HG02642 (cell line): ENCODE data around the gene CLTC.

Source experiments
- ATAC-seq: cut with Tn5 transposase; IDR thresholded peaks from one replicate; pipeline ENCODE4 v1.9.1; 2021; ENCODE audit warnings: mild to moderate bottlenecking; ENCODE audit not compliant: unreplicated experiment, poor library complexity

The CLTC gene

DNA sequence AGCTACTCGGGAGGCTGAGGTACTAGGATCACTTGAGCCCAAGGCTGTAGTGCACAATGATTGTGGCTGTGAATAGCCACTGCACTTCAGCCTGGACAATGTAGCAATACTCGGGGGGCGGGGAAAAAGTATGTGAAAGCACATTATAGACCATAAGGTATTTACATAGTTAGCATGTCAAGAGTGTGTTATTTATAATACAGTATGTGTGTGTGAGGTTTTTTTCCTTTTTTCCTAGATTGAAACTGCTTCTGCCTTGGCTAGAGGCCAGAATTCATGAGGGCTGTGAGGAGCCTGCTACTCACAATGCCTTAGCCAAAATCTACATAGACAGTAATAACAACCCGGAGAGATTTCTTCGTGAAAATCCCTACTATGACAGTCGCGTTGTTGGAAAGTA, 57.0 kb downstream of the CLTC start:
- no peak for ATAC-seq

- ATAC-seq, result no peak
Measured at GRCh38 chr17:59678918-59679317, 59.2 kb downstream of the CLTC start.

DNA sequence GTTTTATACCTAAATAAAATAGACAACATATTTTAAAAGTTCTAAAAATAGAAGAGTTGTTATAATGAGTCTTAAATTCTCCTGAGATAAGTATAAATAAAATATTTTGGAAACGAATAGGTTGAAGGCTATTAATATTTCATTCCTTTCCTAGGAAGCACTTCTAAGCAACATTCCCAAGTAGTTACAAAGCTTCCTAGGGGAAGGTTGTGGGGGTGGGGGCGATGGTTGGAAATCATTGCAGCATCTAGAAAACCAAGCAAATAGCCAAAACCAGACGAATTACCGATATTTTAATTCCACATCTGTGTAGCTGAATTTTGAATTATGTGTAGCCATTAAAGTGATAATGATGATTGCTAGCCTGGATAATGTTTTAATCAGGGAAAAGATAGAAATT, 60.6 kb downstream of the CLTC start:
- no peak for ATAC-seq

DNA sequence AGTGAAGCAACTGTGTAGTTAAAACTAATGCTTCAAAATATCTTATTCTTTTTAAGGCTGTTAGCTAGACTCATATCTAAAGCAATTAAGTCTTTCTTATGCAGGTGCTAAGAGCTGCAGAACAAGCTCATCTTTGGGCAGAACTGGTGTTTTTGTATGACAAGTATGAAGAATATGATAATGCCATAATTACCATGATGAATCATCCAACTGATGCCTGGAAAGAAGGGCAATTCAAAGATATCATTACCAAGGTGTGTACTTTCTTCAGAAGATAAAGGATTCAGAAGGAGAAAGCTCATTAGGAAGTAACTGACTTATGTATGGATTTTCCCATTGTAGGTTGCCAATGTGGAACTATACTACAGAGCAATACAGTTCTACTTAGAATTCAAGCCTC, 63.6 kb downstream of the CLTC start:
- no peak for ATAC-seq

DNA sequence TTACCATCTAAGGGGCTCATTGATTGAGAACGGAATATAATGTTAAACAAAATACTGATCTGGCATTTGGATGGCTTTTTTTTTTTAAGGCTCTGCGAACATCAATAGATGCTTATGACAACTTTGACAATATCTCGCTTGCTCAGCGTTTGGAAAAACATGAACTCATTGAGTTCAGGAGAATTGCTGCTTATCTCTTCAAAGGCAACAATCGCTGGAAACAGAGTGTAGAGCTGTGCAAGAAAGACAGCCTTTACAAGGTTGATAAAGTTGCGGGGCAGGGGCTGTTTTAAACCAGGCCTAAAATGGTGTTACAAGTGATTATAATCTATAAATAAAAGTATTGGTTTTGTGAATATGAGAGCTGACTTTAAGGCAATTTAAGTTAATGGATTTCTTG, 65.3 kb downstream of the CLTC start:
- no peak for ATAC-seq

- ATAC-seq, result no peak
Measured at GRCh38 chr17:59688008-59688407, 68.3 kb downstream of the CLTC start.

GRCh38 chr17:59688496-59688895, 68.8 kb downstream of the CLTC start:
- ATAC-seq, result no peak

DNA sequence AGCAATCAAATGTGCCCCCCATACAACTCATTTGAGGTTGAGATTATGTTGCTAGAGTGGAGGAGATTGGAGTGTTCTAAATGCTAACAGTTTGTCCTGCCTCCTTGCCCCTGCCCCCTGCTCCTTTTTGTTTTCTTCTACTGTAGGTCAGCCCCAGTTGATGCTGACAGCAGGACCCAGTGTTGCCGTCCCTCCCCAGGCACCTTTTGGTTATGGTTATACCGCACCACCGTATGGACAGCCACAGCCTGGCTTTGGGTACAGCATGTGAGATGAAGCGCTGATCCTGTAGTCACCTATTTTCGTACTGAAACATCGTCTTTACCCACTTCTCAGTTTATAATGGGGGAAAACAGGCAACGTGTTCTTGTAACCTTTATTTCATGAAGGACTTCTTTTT, 73.9 kb downstream of the CLTC start:
- ATAC-seq, result no peak

DNA sequence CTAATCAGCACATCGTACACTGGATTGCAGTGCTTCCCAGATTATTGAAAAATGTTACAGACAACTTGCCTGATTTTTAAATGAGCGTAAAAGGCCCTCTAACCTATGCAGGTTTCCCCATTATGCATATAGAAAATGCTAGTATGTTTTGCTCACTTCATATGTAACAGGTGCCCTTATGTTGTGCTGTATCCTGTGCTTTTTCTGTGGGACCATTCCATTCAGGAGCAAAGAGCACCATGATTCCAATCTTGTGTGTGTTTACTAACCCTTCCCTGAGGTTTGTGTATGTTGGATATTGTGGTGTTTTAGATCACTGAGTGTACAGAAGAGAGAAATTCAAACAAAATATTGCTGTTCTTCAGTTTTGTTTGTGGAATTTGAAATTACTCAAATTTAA, 74.6 kb downstream of the CLTC start:
- ATAC-seq, result no peak

DNA sequence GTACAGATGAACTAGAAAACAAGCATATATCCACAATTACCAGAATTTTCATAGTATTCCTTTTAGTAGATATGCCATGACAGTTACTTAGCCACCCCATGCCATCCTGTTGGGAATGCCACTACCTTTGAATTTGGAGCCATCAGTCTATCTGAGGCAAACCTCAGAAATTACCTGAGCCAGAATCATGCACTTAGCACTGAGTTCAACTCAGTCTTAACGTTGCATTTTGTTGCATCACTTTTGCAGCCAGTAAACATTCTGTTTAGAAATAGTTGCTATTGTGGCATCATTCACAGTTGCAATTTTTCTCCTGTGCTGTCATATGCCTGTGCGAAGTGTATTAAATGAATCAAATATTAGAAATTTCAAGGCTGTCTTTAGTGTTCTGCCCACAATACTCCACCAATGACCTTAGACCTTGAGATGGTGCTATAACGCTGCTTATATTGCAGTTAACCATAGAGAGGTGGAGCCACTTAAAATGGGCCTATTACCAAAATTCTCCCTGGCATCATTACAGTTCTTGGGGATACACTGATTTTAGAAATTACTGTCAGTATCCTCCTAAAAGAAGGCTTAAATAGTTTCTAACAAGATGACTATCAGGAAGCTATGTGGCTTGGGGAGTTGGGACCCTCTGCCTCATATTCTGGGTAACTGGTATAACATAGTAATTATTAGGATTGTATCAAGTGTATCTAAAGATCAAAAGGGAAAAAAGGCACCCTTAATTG, 76.4 kb downstream of the CLTC start:
- ATAC-seq, result no peak

- no peak for ATAC-seq
Measured at GRCh38 chr17:59696682-59697277, 77.1 kb downstream of the CLTC start.

DNA sequence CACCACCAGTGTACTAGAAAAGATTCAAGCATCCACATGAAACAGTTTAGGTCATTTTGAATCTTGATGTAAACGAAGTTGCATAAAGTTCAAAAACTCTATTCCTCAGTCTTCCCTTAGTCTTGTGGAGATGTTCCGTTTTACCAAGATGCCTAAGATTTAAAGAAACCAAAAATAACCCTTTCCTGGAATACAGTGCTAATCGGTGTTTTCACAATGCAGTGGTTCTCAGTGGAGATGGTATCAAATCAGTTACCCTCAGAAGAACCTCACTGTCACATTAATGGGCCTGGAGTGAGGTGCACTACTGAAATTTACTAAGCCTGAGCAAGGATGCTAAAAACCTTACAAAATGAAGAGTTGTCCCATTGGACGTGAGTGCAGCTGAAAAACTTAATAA, 78.4 kb downstream of the CLTC start:
- no peak for ATAC-seq

DNA sequence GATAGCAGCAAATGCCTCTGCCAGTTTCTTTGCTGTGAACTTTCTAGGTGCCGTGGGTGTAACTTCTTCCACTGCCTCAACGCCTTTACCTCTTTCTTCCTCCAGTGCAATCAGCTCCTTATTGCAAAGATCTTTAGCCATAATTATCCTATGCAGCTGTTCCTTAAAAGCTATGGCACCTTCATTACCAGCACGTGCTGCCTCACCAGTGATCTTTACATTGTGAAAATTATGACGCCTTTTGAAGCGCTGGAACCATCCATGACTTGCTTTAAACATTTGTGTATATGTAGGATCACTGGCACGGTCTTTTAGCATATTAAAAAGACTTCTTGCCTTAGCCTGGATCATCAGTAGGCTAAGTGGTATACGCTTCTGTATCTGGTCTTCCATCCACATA, 79.5 kb downstream of the CLTC start:
- ATAC-seq, result no peak

DNA sequence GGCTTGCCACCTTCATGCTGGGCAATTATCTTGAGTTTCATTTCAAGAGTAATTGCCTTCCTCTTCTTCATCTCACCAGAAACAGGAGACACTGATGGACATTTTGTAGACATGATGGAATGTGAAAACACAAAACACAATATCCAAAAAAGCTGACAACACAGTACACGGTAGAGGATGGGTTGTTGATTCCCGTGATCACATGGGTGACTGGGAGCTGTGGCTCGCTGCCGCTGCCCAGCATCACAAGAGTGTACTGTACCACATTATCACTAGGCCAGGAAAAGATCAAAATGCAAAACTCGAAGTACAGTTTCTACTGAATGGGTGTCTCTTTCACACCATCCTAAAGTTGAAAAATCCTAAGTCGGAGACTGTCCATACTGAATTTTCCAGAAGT, 80.1 kb downstream of the CLTC start:
- no peak for ATAC-seq

GRCh38 chr17:59702304-59702703, 82.6 kb downstream of the CLTC start:
- ATAC-seq, result no peak

DNA sequence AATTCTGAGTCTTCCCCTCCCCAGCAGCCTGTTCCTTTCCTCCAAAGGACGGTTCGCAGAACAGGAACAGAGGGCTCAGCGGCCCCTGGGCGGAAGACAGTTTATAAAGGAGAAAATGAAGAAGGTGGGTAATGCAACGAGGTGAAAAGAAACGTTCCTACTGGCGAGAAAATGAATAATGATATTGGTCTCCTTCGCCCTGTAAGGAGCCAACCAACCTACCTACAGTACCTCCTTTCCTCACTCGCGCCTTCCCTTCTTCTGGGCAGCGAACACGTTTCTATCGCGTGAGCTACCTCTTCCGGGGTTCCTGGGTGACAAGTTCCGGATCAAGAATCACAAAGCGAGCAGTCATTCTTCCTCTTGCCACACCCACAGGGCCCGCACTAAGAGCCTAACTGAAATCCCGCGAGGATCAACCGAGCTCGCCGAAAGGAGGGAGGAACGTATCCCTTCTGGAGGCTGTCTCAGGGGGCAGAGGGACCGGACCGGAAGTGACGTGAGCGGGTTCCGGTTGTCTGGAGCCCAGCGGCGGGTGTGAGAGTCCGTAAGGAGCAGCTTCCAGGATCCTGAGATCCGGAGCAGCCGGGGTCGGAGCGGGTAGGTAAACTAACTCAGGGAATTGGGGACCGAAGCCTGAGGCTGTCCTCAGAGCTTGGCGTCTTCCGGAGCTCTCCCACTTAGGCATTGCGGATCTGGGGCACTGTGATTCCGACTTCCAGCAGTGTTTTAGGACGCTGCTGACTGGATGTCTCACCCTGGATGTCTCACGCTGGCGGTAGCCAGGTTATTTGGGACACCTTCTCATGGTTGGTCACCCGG, 87.7 kb downstream of the CLTC start, which contains the start of the genes PTRH2 and VMP1:
PTRH2 (minus strand) TSS at position 282 of the 822 bp plus-strand sequence. CDS start 9,452 bp downstream, outside the sequence.
VMP1 (plus strand) TSS at position 506 of the 822 bp plus-strand sequence. CDS start 23,793 bp downstream, outside the sequence.
- peak; percentile 96 for ATAC-seq

- no peak for ATAC-seq
Measured at GRCh38 chr17:59707971-59708430, 88.3 kb downstream of the CLTC start.

- ATAC-seq, result no peak
Measured at GRCh38 chr17:59711936-59712335, 92.2 kb downstream of the CLTC start.

DNA sequence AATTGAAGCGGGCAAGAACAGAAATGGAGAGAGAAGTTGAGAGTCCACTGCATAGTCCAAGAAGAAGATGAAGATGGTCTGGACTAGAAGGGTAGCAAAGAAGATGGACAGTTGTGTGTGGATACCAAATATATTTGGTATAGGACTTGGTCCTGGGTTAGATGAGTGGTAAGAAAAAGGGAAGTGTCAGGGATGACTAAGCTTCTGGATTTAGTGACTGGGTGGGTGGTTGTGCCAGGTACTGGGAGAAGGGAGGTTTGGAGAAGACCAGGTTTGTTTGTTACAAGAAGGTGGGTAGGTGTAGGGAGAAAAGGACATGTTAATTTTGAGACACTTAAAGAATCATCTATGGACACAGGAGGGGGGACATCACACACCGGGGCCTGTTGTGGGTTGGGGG, 93.2 kb downstream of the CLTC start:
- no peak for ATAC-seq

DNA sequence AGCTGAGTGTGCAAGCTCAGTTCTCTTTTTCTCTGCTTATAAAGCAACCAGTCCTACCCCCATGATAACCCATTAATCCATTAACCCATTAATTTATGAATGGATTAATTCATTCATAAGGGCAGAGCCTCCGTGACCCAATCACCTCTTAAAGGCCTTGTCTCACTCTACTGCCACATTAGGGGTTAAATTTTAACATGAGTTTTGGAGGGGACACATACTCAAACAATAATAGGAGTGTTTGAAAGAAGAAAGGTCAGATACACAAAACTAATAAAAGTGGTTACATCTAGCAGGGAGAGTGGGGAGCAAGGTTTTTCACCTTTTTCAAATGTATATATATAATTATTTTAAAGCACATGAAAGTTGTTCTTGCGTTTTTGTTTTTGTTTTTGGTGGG, 94.6 kb downstream of the CLTC start:
- no peak for ATAC-seq

DNA sequence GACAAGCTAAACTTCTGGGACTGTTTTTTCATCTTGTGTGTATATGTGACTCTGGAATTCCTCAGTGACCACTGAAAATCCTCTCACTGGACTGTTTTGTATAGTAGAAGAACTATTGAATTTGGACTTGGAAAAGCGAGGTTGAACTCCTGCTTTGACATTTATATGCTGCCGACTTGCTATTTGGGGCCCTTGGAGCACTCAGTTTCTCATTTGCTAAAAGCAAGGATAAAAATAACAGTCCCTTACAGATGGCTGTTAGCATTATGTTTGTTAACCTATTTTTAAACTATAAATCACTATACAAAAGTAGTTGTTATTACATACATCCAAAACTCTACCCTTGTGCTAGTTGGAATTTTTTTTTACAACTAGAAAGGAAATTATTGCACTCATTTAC, 96.7 kb downstream of the CLTC start:
- ATAC-seq, result no peak
